Stimulated activated CD4-positive, alpha-beta T cell treated with anti-CD3 and anti-CD28 coated beads, TNF-alpha, amount 100 ng/mL, for 1 hour (primary cell): ENCODE results near the gene BCDIN3D.
"Not testable (repeated sequence)": the region's sequence is repeated elsewhere in the genome, so short reads cannot be mapped to it uniquely, and the experiment has no call there.

Experiments
- DNase-seq, 3 donors: peaks; one replicate each; pipeline ENCODE4 v3.0.0-alpha.2; 2020; ENCODE audit warnings: low read depth in 3 of 3, low spot score in 1 of 3

BCDIN3D gene

DNA sequence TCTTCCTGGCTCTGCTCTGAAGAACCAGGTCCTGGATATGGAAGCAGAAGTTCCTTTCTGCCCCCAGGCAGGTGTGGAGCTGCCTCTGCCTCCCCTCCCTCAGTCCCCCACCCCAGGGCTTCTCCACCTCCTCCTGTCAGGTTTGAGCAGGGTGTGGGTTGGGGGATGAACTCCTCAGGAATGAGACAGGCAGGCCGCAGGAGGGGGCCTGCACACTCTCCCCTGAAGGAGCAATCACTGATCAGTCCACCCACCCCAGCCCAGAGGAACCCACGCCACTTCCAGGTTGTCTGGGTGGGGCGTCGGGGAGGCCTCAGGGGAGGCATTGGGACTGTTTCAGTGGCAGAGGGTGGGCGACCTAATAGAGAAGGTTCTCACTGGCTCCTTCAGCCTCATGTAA is 34.2 kb upstream of the BCDIN3D start:
- DNase-seq, result no peak

DNA sequence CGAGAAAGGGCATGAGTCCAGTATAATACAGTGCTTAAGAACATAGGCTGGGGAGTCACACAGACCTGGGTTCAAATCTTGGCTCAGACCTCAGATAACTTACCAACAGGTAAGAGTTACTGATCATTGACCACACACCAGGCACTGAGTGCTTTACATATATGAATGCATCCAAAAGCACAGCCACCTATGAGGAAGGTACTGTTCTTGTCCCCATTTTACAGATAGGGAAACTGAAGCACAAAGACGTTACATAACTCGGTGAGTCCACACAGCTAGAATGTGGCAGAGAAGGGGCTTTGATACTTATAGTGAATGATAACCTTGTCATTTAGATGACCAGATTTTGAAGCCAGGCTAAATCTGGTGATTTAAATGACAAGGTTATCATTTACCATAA is 33.2 kb upstream of the BCDIN3D start:
- DNase-seq, result no peak

DNA sequence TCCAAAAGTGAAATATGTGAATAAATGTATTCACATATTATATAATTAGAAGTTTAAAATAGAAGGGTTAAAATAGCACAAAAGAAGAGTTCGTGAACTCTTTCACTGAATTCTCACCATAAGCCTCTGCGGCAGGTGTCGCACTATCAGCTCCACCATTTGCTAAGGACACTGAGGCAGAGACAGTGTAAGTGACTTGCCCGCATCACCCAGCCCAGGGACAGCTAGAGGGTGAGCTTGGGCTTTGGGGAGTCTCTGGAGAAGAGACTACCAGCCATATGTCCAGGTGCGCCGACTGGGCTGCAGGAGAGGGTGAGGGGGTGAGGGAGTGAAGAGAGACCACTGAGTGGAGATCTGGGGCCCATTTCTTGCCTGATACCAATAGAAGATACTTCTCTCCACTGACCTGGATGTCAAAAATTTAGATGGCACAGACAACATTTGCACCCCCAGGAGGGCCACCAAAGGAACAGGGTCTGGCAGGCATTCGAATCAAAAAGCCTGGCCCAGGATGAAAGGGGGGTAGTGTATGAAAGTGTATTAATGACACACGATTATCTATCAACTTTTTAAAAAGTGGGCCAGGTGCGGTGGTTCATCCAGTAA is 32.3 kb upstream of the BCDIN3D start:
- no peak for DNase-seq

DNA sequence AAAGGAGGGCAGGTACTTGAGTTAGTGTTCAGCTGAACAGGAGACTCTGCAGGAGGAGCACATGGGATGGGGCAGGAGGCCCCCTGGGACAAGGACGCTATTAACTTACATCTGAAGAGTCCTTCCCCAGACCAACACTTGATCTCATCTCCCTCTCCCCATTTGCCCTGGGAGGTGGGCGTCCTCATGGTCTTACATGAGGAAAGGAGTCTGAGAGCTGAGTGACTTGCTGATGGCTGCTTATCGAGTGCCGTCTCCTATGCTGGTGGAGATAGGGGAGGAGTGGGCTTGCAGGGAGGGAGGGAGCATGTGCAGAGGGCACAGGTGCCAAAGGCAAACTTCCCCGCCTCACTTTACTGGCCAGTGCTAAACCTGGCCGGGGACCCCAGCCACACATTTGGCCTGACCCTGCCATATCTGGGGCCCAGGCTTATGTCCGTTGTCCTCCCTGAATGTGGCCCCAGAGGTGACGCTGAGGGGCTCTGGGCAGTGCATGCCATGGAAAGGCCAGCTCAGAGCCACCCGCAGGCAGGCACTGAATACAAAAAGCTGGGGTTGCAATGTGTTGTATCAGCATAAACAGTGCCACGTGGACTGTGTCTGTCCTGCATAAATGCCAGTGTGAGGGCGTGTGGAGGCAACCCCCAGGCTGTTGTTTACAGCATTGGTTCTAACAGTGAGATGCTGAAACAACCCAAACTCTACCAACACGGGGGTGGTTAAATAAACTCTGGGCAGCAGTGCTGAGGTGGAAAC is 31.4 kb upstream of the BCDIN3D start:
- no peak for DNase-seq

DNA sequence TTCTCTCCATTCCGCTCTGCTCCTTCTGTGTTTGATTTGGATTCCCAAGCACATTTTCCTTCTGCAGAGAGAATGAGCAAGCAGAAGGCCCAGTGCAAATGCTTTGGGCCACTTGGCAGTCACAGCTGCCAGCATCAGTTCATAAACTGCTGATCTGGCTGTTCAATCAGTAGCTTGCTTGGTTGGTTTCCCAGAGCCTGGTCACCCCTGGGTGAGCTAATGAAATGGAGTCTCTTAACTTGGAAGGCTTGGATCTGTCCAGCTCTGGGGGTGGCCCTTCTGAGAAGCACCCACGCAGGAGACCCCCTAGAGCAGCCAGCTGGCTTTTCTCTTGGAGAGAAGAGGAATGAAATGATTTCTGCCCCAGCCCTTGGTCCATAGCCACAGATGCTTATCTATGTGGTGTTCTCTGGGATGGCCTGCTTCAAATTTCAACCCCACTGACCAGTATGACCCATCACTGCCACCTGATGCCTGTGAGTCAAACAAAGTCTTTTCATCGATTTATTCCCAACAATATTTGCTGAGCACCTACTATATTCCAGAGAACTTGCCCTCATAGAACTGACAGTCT is 30.5 kb upstream of the BCDIN3D start:
- no peak for DNase-seq

DNA sequence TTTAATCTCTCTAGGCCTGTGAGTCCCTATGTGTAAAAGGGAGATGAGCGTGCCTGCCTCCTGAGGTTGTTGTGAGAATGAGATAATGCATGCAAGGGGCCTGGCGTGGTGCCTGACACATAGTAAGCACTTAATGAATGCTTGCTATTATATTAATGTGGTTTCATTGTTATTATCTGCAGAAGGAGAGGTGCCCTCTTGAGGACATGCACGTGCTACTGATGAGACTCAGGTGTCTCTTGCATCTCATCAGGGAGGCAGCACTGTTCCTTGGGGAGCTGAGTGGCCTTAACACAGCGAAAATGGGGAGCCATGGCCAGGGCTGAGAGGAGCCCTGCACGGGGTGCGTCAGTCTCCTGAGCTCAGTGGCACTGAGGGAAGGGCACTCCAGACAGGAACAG is 29.9 kb upstream of the BCDIN3D start:
- no peak for DNase-seq

DNA sequence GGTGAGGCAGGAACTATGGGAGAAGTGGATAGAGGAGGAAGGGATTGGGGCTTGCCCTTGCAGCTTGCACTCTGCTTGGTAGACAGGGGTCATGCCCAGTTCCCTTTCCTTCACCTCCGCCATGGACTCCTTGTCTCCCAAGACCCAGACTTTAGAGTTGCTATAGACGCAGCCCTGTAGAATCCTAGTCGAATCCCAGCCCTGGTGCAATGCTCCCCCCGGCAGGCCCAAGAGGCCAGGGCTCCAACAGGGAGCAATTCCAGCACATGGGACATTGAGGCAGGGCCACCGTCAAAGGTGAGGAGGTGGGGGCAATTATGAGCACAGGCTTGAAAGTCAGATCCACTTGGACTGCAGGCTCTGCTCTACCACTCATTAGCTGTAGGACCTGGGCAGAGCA is 29.5 kb upstream of the BCDIN3D start:
- no peak for DNase-seq

DNA sequence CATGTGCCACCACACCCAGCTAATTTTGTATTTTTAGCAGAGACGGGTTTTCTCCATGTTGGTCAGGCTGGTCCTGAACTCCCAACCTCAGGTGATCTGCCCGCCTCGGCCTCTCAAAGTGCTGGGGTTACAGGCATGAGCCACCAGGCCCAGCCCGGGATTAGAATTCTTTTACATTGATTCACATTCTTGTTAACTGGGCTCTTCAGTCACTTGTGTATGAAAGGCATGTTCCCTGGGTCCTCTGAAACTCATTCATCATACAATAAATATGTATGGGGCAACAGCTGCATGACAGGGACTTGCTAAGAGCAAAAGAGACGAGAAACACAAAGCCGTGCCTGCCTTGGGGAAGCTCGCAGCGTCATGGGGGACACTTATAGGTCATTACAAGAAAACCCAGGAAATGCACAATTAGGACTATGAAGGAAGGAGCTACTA is 28.9 kb upstream of the BCDIN3D start:
- DNase-seq, result not testable (repeated sequence)

DNA sequence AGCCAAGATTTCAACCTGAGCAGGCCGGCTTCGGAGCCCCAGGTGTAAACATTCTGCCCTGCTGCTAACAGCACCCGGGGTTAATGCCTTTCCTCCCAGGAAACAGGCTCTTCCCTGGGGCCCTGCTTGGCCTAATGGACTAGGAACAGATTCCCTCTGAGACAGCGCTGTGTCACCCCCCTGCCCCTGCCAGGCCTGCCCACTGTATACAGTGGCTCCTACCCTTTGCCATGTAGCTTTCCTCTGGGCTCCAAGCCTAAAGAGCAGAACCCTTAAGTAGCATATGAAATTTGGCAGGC is 28.3 kb upstream of the BCDIN3D start:
- DNase-seq, result no peak

DNA sequence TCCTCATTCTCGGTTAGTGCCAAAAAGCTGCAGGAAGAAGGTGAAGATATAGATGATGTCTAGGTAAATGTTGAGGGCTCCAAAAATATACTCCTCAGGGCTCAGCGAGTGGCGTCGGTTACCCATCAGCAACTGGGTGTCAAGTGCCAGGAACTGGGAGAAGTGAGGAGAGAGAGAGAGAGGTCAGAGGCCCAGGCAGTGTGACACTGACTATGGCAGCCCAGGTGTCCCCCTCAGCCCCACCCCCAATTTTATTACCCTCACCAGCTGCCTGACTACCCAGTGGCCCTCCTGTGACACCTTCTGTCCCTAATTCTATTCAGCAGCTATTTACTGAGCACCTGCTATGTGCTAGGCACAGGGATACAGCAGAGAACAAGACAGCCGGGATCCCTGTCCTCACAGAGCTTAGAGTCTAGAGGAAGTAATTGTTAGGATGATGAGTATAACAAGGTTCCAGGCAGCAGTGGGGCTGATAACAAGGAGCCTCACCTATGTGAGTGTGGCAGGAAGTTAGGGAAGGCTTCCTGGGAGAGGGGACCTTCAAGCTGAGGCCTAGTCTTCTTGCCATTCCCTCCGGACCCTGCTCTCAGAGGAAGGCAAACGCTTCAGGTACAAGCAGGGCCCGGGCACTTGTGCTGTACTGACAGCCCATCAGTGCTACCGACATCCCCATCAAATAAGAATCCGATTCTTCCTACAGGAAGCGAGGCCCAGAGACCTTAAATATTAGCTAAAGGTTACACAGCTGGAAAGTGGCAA is 27.8 kb upstream of the BCDIN3D start:
- DNase-seq, result no peak

DNA sequence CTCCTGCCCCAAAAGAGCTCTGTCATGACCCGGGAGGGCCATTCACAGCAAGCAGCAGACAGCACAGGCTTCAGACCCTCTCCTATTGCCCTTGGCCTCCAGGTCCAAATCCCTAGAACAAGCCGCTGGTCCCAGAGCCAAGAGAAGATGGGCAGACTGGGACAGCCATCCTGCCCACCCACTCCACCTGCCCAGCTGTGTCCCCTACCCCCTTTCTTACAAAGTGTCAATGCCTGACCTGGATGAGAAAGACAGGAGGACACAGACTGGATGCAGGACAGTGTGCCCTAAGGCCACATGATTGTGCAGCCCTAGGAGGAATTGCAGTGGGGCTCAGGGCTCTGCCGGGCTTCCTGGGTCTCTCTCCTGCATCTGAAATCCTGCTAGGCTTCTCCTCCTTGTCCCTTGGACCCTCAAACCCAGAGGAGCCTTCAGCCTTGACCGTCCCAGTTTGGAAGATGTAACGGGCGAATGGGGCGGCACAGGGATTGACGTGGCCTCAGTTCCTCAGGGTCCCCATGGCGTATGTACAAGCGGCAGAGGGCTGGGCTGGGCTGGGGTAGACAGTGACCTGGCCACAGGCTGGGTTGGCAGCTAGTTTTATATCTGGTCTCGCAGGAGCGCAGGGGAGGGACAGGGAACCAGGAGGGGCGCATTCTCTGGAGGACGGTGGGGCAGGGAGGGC is 27.1 kb upstream of the BCDIN3D start:
- DNase-seq, result no peak

DNA sequence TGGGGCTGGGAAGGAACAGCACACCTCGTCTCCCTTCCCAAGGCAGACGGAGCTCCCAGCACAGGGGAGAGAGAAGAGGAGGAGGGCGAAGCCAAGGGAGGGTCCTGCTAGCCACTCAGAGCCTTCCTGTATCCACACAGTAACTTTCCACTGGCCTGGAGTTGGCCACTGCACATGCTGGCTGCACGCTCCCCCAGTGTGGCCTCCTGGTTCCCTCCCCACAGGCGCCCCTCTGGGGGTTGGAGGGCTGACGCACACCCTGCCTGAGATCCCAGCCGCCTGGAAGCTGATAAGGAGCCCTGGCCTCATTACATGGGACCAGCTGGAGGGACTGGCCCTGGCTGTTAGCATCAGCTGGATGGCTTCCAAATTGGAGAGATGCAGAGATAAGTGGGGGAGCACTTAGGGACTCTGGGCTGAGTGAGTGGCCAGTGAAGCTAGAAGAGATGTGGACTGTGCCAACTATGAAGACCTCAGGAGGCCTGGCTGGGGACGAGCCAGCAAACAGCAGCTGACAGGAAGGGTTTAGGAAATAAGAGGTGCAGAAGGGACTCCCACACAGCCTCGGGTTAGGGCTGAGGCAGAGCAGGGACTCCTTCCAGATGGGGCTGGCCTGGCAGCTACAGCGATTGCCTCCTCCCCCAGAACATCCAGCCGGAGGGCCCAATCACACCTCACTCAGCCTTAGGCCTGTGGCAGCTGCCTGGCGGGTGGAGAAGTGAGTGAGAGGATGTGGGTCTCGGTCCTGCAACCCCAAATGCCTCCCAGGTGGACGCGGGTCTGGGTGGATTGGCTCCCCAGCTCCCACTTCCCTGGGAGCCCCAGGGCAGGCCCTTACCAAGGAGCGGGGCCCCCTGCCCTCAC is 26.3 kb upstream of the BCDIN3D start:
- DNase-seq, result no peak

DNA sequence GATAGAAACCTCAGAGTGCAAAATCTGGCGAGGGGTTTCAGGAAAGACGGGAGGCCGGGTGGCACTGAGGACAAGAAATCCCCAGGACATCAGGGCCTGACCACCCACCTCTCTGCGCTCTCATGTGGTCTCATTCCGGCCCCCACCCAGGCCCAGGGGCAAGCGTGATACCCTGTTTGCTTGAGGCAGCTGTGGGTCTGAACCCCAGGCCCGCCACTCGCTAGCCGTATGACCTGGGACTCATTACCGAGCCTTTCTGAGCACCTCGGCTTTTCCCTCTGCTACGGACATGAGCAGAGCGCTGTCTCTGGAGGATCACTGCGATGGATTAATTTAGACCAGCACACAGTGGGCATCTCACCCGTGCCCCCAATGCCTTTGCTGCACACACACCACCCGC is 25.5 kb upstream of the BCDIN3D start:
- DNase-seq, result no peak

DNA sequence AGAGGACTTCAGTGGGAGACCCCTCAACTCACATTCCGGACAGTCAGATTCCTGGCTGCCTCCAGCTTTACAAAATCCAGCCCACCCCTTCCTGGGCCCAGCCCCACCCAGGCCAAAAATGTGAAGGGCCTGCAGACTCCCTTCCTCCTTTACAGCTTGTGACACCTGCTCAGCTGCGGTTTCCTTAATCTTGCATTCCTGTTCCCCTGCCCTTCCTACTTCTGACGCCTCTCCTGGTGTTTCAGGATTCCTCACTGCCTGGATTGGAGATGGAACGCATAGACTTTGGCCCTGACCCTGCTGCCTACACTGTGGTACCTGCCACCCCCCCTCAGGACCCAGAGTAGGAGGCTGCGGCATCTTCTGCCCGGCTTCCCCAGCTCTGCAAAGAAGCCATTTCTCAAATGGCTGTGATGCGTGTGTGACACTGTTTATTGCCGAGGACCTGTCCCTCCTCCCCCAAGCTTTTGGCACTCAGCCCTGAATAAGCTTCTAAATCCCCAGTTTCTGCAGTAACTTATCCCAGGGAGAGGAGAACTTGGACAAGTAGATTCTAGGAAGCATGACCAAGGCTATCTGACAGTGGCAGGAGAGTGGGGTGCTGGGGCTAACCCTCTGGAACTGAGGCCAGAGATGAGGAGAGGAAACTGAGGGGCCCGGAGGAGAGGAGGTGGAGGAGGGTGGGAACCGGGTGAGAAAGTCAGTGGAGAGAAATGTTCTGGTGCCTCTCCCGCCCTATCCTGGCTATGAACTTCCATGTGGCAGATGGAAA is 24.9 kb upstream of the BCDIN3D start:
- DNase-seq, result no peak

DNA sequence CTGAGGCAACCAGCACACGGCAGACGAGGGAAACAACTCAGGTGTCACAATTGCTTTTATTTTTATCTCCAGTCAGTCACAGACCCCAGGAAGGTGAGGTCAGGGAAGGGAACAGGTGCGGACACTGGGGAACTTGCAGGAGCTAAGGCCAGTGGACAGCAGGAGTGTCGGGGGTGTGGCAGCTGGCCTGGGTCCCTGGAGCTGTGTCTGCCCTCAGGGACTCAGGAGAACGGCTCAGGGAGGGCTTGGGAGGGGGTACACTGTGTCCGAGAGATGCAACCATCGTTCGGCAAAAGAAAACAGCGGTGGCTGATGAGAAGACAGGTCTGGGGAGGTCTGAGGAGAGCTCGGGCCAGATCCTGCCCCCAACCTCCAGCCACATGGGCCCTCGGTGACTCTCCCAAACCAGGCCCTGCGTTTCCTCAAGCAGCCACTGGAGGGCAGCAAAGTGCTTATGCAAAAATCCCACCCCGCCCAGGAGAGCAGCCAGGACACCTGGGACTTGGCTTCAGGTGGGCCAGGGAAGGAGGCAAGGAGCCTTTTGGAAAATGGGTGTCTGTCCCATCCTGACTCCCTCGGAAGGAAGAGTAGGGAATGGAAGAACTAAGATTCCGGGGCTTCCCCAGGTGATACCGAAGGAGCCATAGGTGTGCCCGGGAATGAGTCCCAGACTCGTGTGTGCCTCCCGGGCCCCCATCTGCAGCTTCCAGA is 24.1 kb upstream of the BCDIN3D start:
- DNase-seq, result peak; percentile 21 to 67 (median 45)

DNA sequence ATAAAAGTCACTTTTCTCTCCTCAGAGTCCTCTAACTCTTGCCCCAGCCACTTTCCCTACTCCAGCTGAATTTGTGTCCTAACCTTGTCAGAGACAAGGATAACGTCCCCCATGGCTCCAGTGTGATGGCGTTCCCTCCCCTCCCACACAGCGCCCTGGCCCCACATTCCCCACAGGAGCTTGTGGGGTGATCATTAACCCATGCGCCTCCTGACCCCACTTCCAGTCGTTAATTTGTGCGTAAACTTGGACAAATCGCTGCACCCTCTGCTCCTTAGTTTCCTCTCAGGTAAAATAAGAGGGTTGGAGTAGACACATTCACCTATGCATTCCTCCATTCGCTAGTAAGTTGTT is 22.9 kb upstream of the BCDIN3D start:
- DNase-seq, result no peak

DNA sequence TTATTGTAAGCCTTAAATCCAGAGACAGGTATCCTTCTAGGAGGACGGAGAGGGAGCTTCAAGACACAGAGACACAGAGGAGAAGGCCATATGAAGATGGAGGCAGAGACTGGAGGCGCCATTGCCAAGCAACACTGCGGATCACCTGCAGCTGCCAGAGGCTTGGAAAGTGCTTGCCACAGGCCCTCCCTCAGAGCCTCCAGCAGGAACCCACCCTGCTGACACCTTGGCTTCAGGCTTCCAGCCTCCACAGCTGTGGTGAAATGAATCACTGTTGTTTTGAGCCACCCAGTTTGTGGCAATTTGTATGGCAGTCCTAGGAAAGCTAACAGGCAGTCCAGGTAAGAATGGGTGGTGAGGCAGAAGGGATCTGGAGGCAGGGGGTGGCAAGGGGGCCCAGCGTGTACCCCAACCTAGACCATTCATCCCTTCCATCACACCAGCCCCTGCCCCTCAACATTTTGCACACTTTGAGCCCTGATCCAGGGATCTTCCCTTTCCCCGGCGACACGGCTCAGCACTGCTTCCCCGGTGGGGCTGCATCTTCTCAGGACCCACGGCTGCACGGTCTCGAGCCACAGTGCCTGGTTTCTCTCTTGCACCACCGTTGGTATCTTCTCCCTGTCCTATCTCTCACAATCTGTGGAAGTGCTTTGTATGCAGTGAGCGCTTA is 22.3 kb upstream of the BCDIN3D start:
- DNase-seq, result no peak

DNA sequence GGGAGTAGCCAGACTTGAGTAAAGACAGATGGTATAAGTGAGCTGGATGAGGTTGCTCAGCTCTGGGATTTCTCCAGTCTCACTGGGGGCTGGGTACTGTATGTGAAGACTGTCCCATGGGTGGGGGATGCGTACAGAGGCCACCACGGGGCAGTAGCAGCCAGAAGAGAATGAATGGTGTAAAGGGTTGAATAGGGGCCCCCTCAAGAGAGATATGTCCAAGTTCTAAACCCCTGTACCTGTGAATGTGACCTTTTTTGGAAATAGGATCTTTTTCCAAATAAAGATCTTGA is 21.8 kb upstream of the BCDIN3D start:
- DNase-seq, result no peak
